ENCODE data around the gene LMF1. TPM values are rescaled to one million over a fixed set of nuclear protein-coding genes. Genes with fewer than 3 reads are reported as not detected.

LMF1 gene
- total and polyA plus RNA-seq, 2 of the 4 experiments (the other 2 are of a cell fraction) = 7.7 to 13.1 TPM

DNA sequence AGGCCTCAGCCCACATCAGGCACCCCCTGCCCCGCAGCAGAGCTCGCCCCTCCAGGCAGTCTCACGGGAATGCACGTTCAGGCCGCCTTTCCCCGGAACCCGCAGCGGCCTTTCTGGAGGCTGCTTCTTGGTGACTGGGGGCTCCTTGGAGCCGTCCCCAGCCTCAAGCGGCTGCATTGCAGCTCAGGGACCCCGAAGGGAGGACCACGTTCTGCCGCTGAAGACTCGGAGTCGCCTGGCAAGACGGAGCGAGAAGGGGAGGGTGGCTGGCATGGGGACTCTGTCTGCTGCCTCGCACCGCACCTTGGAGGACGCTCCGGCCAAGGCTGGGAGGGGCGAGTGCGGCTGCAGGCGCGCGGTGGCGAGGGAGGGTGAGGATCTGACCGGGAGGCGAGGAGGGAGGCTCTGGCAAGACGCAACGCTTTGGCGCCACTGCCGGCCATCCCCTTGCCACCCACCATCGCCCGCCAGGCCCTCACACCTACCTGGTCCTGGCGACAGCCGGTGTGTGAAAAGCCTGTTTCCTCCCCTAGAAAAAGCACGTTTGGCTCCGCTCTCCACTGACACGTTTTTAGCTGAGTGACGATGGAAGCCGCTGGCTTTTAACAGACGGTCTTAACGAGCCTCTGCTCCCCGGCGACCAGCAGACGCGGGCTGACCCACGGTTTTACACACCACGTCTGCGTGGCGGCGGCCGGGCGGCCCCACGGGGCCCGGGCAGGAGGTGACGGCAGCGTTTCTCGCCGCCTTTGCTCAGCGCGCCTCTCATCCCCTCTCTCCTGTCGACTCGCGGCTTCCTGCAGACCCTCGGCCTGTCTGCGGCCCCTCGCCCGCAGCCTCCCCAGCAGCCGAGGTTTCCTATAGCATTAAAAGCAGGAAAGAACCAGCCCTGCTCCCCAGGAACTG is 153.5 kb downstream of the LMF1 start:
- Histone ChIP-seq H3K79me1 (ENCODE audit: low read depth in 1 of 2, low read length in 2 of 2) (no peaks in the 10 kb centered on the region), H3K14ac (replicated peaks; ENCODE audit: low read depth, low read length) (no peak overlapping the region), H4K91ac (ENCODE audit: insufficient read depth, low read depth, low read length) (no peak overlapping the region), H3K23ac (ENCODE audit: low read depth, low read length) (no peak overlapping the region), H3K18ac (ENCODE audit: low read depth, low read length) (no peak overlapping the region), H3K36me3 (ENCODE audit: control insufficient read depth, insufficient read depth, low read length) (no peaks in the 10 kb centered on the region), H3K9me1 (ENCODE audit: insufficient read depth, low read length) (no peaks in the 10 kb centered on the region), H2AFZ (replicated peaks; ENCODE audit: low read length, poor library complexity) (no peak overlapping the region), H2BK15ac (ENCODE audit: low read depth, low read length) (no peak overlapping the region), H2BK5ac (ENCODE audit: low read depth, low read length, poor library complexity, severe bottlenecking) (no peak overlapping the region), H2AK9ac (replicated peaks; ENCODE audit: low read depth, low read length, poor library complexity) (no peak overlapping the region), H3K4me2 (ENCODE audit: low read depth, low read length) (no peak overlapping the region), H4K20me1 (ENCODE audit: insufficient read depth, low read length) (no peaks in the 10 kb centered on the region), H3K27ac (ENCODE audit: insufficient read depth, low read length) (no peak overlapping the region), H2BK20ac (ENCODE audit: low read depth, low read length) (no peak overlapping the region), H2AK5ac (ENCODE audit: low read depth, low read length) (no peak overlapping the region), H3K4me3 (ENCODE audit: insufficient read depth, low read depth, low read length) (no peak overlapping the region), H3K9me3 (ENCODE audit: control insufficient read depth, insufficient read depth, low read length) (no peaks in the 10 kb centered on the region; the same call in none of the 2 replicates), H3K4me1 (ENCODE audit: control insufficient read depth, insufficient read depth, low read length) (peaks cover 2% of the 10 kb centered on the region; the same call in 1 of the 2 replicates), H4K5ac (ENCODE audit: low read depth, low read length) (no peak overlapping the region), H3K9ac (ENCODE audit: low read depth, low read length) (no peak overlapping the region), H3K56ac (ENCODE audit: extremely low read depth, insufficient read depth, low read length) (no peak overlapping the region), H2BK120ac (ENCODE audit: low read depth, low read length) (no peak overlapping the region), H4K8ac (ENCODE audit: low read depth in 2 of 2, low read length in 2 of 2) (no peak overlapping the region), H3K4ac (ENCODE audit: low read depth, low read length) (no peak overlapping the region), H3K27me3 (ENCODE audit: control insufficient read depth, insufficient read depth, low read length) (peaks cover 24% of the 10 kb centered on the region)
- dilution Hi-C loops (cut with HindIII; ENCODE audit: low sequenced_read_pairs, unreplicated experiment) (no loop called here), in situ Hi-C loops (cut with MboI; ENCODE audit: low sequenced_read_pairs) (loop anchor here (25.0 kb wide), 1 partner anchor 395 kb away; no protein-coding TSS in a partner anchor), intact Hi-C loops (cut with micrococcal nuclease) (no loop called here)
- CTCF ChIA-PET = no interaction called here
- WGBS, 2 experiments (ENCODE audit: extremely low coverage in 2 of 2, insufficient read length in 1 of 2) = 56% methylated on average over 25 of the region's 71 CpGs; no CpG with 5 or more reads in 1 of the 2 experiments
- POLR2A ChIA-PET (ENCODE audit: unreplicated experiment) = no interaction called here
- BruUV-seq (replicated peaks) = no TSS peak
- ATAC-seq (ENCODE audit: low read depth) = no peak
- TF ChIP-seq FOS (IDR thresholded peaks at IDR 0.05; ENCODE audit: low read depth, low read length) = no peak
- no peak for TF ChIP-seq MAFK (IDR thresholded peaks at IDR 0.05; ENCODE audit: low read depth, low read length)
- no peak for TF ChIP-seq POLR2A (IDR thresholded peaks at IDR 0.05; ENCODE audit: low read depth, low read length)
- no peak for TF ChIP-seq ELK1 (IDR thresholded peaks at IDR 0.05; ENCODE audit: borderline replicate concordance, low read depth, low read length)
- TF ChIP-seq CEBPB (IDR thresholded peaks at IDR 0.05; ENCODE audit: low read depth, low read length) = no peak
- TF ChIP-seq RCOR1 (IDR thresholded peaks at IDR 0.05; ENCODE audit: insufficient replicate concordance, low read length) = no peak
- TF ChIP-seq, protein P1, sequence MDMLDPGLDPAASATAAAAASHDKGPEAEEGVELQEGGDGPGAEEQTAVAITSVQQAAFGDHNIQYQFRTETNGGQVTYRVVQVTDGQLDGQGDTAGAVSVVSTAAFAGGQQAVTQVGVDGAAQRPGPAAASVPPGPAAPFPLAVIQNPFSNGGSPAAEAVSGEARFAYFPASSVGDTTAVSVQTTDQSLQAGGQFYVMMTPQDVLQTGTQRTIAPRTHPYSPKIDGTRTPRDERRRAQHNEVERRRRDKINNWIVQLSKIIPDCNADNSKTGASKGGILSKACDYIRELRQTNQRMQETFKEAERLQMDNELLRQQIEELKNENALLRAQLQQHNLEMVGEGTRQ (IDR thresholded peaks at IDR 0.05; ENCODE audit: low read depth, low read length) = no peak
- no peak for TF ChIP-seq SMC3 (IDR thresholded peaks at IDR 0.05; ENCODE audit: low read depth, low read length)
- no peak for TF ChIP-seq NFE2L2 (IDR thresholded peaks at IDR 0.05; ENCODE audit: low read depth, low read length)
- no peak for TF ChIP-seq RFX5 (IDR thresholded peaks at IDR 0.05; ENCODE audit: low read depth, low read length)
- no peak for TF ChIP-seq MAZ (IDR thresholded peaks at IDR 0.05; ENCODE audit: borderline replicate concordance, low read depth, low read length)
- no peak for DNase-seq
